ENCODE results near the gene MAGOH. TPM values are rescaled to one million over a fixed set of nuclear protein-coding genes. Genes with fewer than 3 reads are reported as not detected.

The MAGOH gene
- total RNA-seq, 1 experiment from 2014 or later, result 48.9 TPM

DNA sequence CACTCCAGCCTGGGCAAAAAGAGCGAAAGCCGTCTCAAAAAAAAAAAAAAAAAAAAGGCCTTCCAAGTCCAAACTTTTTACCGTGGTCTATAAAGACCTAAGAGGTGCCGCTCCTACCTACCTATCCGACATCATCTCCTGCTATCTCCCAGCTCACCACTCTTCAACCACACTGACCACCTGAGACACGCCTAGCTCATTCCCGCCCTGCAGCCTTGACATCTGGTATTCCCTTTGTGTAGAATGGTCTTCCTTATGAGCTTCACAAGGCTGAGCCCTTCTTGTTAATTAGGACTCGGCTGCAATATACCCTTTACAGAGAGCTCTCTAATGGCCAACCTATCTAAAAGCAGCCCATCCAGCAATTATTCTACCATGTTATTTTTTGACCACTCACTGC is 680 bp downstream of the MAGOH start:
- peaks cover 23% of the 10 kb centered on the region for H3K4me1 ChIP-seq (ENCODE audit: insufficient read depth, low read length)
- BruUV-seq (replicated peaks), result no TSS peak
- ATAC-seq, result no peak
- peaks cover 7% of the 10 kb centered on the region for H3F3A ChIP-seq (ENCODE audit: low read length, unreplicated experiment)
- no peaks in the 10 kb centered on the region for H3K9me3 ChIP-seq (ENCODE audit: low read length)
- H3K27ac ChIP-seq (ENCODE audit: low read length), result no peak overlapping the region
- peak overlapping the region; percentile 98 for H3K4me3 ChIP-seq (ENCODE audit: low read length)
- H3K9me2 ChIP-seq (replicated peaks; ENCODE audit: low read length), result no peaks in the 10 kb centered on the region
- H3K4me2 ChIP-seq (ENCODE audit: low read length), result peak overlapping the region; percentile 96
- peaks cover 37% of the 10 kb centered on the region for H3K79me2 ChIP-seq (ENCODE audit: low read length)
- POLR2A ChIA-PET (ENCODE audit: unreplicated experiment), result no interaction called here
- DNase-seq, result no peak
- no peaks in the 10 kb centered on the region for H3K27me3 ChIP-seq (ENCODE audit: low read length)
- H2AFZ ChIP-seq (ENCODE audit: low read length), result peak overlapping the region; percentile 86
- no peaks in the 10 kb centered on the region for H4K20me1 ChIP-seq (ENCODE audit: low read length)
- CTCF ChIA-PET, result no interaction called here
- H3K9ac ChIP-seq (ENCODE audit: low read length), result peak overlapping the region; percentile 94
- peaks cover 24% of the 10 kb centered on the region for H3K36me3 ChIP-seq (ENCODE audit: low read depth, low read length)
- intact Hi-C loops (cut with micrococcal nuclease), result loop anchor here (1.0 kb wide), 1 partner anchor 17 kb away; the partner anchor contains the start of gene CZIB
- TF ChIP-seq EZH2phosphoT487 (IDR thresholded peaks at IDR 0.05; ENCODE audit: borderline replicate concordance, low read length), result no peak
- TF ChIP-seq, protein P1, sequence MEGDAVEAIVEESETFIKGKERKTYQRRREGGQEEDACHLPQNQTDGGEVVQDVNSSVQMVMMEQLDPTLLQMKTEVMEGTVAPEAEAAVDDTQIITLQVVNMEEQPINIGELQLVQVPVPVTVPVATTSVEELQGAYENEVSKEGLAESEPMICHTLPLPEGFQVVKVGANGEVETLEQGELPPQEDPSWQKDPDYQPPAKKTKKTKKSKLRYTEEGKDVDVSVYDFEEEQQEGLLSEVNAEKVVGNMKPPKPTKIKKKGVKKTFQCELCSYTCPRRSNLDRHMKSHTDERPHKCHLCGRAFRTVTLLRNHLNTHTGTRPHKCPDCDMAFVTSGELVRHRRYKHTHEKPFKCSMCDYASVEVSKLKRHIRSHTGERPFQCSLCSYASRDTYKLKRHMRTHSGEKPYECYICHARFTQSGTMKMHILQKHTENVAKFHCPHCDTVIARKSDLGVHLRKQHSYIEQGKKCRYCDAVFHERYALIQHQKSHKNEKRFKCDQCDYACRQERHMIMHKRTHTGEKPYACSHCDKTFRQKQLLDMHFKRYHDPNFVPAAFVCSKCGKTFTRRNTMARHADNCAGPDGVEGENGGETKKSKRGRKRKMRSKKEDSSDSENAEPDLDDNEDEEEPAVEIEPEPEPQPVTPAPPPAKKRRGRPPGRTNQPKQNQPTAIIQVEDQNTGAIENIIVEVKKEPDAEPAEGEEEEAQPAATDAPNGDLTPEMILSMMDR (conservative IDR thresholded peaks at IDR 0.05; ENCODE audit: low read depth, low read length), result no peak
- no peak for TF ChIP-seq EZH2 (IDR thresholded peaks at IDR 0.05; ENCODE audit: low read length, unreplicated experiment)

DNA sequence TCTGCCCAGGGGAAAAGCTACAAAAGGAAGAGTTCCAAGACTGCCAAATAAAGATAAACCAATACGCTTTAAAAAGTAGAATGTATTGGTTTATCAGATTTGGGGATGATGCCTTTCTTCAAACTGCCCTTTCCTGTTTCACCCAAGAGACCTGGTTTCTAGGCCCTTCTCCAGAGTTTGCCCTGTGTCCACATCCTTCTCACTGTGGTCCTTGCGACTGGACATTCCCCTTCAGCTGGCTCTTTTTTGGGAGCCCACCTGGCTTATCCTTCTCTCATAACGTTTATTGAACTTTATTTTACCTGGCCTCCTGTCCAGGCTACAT is 17.4 kb downstream of the MAGOH start:
- Histone ChIP-seq H3K4me2 (ENCODE audit: low read length) (peak overlapping the region; percentile 94), H3K79me2 (ENCODE audit: low read length) (peaks cover 13% of the 10 kb centered on the region), H3K36me3 (ENCODE audit: low read depth, low read length) (no peaks in the 10 kb centered on the region), H3F3A (ENCODE audit: low read length, unreplicated experiment) (no peaks in the 10 kb centered on the region), H3K9ac (ENCODE audit: low read length) (peak overlapping the region; percentile 94), H3K4me1 (ENCODE audit: insufficient read depth, low read length) (peaks cover 16% of the 10 kb centered on the region), H3K27ac (ENCODE audit: low read length) (peak overlapping the region; percentile 81), H2AFZ (ENCODE audit: low read length) (peak overlapping the region; percentile 83), H3K9me2 (replicated peaks; ENCODE audit: low read length) (no peaks in the 10 kb centered on the region), H4K20me1 (ENCODE audit: low read length) (no peaks in the 10 kb centered on the region), H3K4me3 (ENCODE audit: low read length) (peak overlapping the region; percentile 79), H3K27me3 (ENCODE audit: low read length) (no peaks in the 10 kb centered on the region), H3K9me3 (ENCODE audit: low read length) (no peaks in the 10 kb centered on the region)
- intact Hi-C loops (cut with micrococcal nuclease), result loop anchor here (1.0 kb wide), 1 partner anchor 17 kb away; the partner anchor contains the start of gene MAGOH
- ATAC-seq (no peak), DNase-seq (no peak)
- TF ChIP-seq EZH2phosphoT487 (IDR thresholded peaks at IDR 0.05; ENCODE audit: borderline replicate concordance, low read length) (no peak), EZH2 (IDR thresholded peaks at IDR 0.05; ENCODE audit: low read length, unreplicated experiment) (no peak)
- TF ChIP-seq, protein P1 (conservative IDR thresholded peaks at IDR 0.05; ENCODE audit: low read depth, low read length), result no peak
- ChIA-PET CTCF (no interaction called here), POLR2A (ENCODE audit: unreplicated experiment) (no interaction called here)
- BruUV-seq (replicated peaks), result TSS peak; percentile 96

DNA sequence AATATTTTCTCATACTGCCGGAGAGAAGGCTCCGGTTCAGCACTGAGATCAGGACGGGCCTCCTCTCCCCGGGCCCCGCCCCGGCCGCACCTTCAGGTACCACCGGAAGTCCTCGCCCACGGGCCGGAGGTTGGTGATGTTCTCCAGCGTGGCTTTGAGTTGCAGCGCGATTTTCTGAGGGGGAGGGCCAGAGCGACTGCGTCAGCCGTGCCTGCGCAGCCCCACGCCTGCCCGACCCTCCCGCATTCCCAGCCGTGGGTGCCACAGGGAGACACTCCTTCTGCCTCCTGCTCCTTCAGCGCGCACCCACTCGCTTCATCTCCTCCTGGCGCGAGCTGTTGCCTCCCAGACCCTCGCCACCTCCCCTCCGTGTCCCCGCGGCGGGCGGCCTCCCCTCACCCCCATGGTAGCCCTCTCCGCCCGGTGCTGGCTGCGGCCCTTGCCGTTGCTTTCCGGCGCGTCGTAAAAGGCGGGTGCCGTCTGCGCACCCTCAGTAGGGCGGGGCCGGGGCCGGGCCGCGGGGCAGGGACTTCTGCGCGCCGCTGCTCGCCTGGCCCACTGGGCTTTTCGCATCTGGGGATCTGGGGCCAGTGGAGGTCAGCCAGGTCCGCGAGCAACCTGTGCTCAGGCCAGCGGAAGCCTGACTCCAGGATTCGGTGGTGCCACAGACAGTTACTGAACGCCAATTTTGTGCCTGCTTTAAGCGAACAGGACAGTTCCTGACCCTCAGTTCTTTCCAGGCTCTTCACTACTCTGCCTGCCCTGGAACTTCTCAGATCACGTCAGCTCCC is 18.0 kb downstream of the MAGOH start, which contains the start of gene CZIB:
Gene CZIB, minus strand, starts transcription at position 464 of the 791 bp plus-strand sequence. Its CDS starts 59 bp downstream, at position 405.
- Histone ChIP-seq H3K27me3 (ENCODE audit: low read length) (no peaks in the 10 kb centered on the region), H3K9ac (ENCODE audit: low read length) (peak within 1 kb of the TSS; percentile 94), H3K79me2 (ENCODE audit: low read length) (peaks cover 13% of the 10 kb centered on the region), H3K27ac (ENCODE audit: low read length) (peak within 1 kb of the TSS; percentile 81), H3K9me3 (ENCODE audit: low read length) (no peaks in the 10 kb centered on the region), H3F3A (ENCODE audit: low read length, unreplicated experiment) (no peaks in the 10 kb centered on the region), H3K4me1 (ENCODE audit: insufficient read depth, low read length) (peaks cover 16% of the 10 kb centered on the region), H3K4me3 (ENCODE audit: low read length) (peak within 1 kb of the TSS; percentile 79), H3K9me2 (replicated peaks; ENCODE audit: low read length) (no peaks in the 10 kb centered on the region), H3K36me3 (ENCODE audit: low read depth, low read length) (no peaks in the 10 kb centered on the region), H2AFZ (ENCODE audit: low read length) (peak within 1 kb of the TSS; percentile 83), H4K20me1 (ENCODE audit: low read length) (no peaks in the 10 kb centered on the region), H3K4me2 (ENCODE audit: low read length) (peak within 1 kb of the TSS; percentile 94)
- BruUV-seq (replicated peaks), result no TSS peak
- DNase-seq, result peak; percentile 93
- intact Hi-C loops (cut with micrococcal nuclease), result loop anchor here (1.0 kb wide), 1 partner anchor 18 kb away; the partner anchor contains the start of gene MAGOH
- TF ChIP-seq EZH2phosphoT487 (IDR thresholded peaks at IDR 0.05; ENCODE audit: borderline replicate concordance, low read length) (no peak), EZH2 (IDR thresholded peaks at IDR 0.05; ENCODE audit: low read length, unreplicated experiment) (no peak)
- TF ChIP-seq, protein P1 (conservative IDR thresholded peaks at IDR 0.05; ENCODE audit: low read depth, low read length), result no peak
- CTCF ChIA-PET, result no interaction called here
- POLR2A ChIA-PET (ENCODE audit: unreplicated experiment), result interaction anchor here (0.6 kb wide), 1 partner anchor 352 kb away, joined by 3 read pairs; no protein-coding TSS in a partner anchor
- ATAC-seq, result peak; percentile 93

Measured in PC-3 (cell line).